Activated naive CD4-positive, alpha-beta T cell treated with anti-CD3 and anti-CD28 coated beads for 36 hours (primary cell): Measurements from ENCODE around the gene CLDN12. TPM values are rescaled to one million over a fixed set of nuclear protein-coding genes. Genes with fewer than 3 reads are reported as not detected.

Source experiments
- CTCF ChIA-PET: fragments of 350-600 bp; sonication (Branson Sonifier 250); formaldehyde crosslinking; loops from one replicate; lab custom pipeline; 2021; ENCODE audit warnings: antibody characterized with exemption; lab: Charles Lee
- DNase-seq: peaks from one replicate; pipeline ENCODE4 v3.0.0-alpha.2; 2020
- H3K27ac Mint-ChIP-seq: one replicate; pipeline ENCODE4 v1.8.0; 2021; ENCODE audit warnings: mild to moderate bottlenecking, mixed read lengths
- H3K27me3 Mint-ChIP-seq: one replicate; pipeline ENCODE4 v1.8.0; 2021; ENCODE audit warnings: low read depth, mixed read lengths
- H3K36me3 Mint-ChIP-seq: one replicate; pipeline ENCODE4 v1.8.0; 2021; ENCODE audit warnings: low read depth, mixed read lengths
- H3K4me1 Mint-ChIP-seq: one replicate; pipeline ENCODE4 v1.8.0; 2021; ENCODE audit warnings: low read depth, mixed read lengths
- H3K4me3 Mint-ChIP-seq: one replicate; pipeline ENCODE4 v1.8.0; 2021; ENCODE audit warnings: mild to moderate bottlenecking, moderate library complexity, mixed read lengths
- H3K9me3 Mint-ChIP-seq: one replicate; pipeline ENCODE4 v1.8.0; 2021; ENCODE audit warnings: mixed read lengths
- intact Hi-C: fragments of 100-400 bp; cut with micrococcal nuclease; formaldehyde crosslinking; loops from one replicate; pipeline ENCODE4 v1.15.1; 2023
- total RNA-seq, 2 experiments: library from RNA; stranded (reverse); gene quantifications; one replicate each; pipeline ENCODE4 v1.2.3, GENCODE V29; 2021

CLDN12 gene
- 10 to 100 TPM; 14.8 to 15.3 TPM for total RNA-seq

DNA sequence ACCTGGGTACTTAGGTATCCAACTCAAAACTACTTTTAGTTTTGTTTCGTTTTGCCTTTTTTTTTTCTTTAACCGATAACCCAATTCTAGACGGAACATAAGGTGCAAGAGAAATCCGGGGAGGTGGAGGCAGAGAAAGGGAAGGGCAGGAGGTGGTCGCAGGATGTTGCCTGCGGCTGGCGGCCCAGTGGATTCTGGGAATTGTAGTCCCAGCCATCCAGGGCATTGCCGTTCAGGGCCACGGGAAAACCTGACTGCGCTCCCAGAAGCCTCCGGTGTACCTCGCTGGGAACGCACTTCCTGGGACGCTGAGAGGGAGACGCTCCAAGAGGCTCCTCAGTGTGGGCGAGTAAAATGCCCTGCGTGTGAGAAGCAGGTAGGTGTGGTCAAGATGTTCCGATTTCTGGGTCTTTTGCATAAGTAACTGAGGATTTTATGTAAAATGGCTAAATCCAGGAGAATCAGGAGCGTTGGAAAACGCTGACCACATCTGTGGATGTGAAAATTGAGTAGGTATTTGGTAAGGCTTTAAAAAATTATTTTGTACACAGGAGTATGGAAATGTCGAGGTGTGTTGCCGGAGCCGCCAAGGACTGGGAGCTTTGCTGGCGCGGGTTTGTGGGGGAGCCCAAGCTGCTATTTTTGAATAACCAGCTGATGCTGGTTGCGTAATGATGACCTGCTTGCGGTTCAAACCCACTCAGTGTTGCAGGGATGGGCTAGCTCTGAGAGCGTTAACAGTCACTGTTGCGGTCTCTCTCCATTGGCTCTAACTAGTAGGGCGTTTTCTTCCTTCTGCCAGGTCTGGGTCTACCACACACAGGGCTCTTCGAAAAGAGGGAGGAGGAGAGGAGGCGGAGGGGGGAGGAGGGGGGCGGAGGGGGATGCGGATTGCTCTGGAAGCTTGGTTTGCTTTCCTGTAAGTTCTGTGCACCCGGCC is at the start of gene CLDN12:
Gene CLDN12, plus strand, starts transcription at position 288 of the 940 bp plus-strand sequence. CDS start 9,216 bp downstream, outside the sequence.
- peaks cover 4% of the 10 kb centered on the region for H3K4me1 Mint-ChIP-seq
- no peaks in the 10 kb centered on the region for H3K27me3 Mint-ChIP-seq
- peaks cover 13% of the 10 kb centered on the region for H3K9me3 Mint-ChIP-seq
- peak within 1 kb of the TSS; percentile 97 for H3K27ac Mint-ChIP-seq
- CTCF ChIA-PET, result interaction anchor here (0.6 to 1.1 kb wide), 3 partner anchors 22 to 259 kb away, joined by 4 to 5 read pairs (median 4); partner anchors contain the start of gene GTPBP10
- H3K4me3 Mint-ChIP-seq, result peak within 1 kb of the TSS; percentile 95
- DNase-seq, result peak; percentile 95
- H3K36me3 Mint-ChIP-seq, result peaks cover 3% of the 10 kb centered on the region
- intact Hi-C loops, result loop anchor here (1.0 to 5.0 kb wide), 10 partner anchors 22 to 1479 kb away; partner anchors contain the start of genes CFAP69, FZD1, GTPBP10 and MTERF1

DNA sequence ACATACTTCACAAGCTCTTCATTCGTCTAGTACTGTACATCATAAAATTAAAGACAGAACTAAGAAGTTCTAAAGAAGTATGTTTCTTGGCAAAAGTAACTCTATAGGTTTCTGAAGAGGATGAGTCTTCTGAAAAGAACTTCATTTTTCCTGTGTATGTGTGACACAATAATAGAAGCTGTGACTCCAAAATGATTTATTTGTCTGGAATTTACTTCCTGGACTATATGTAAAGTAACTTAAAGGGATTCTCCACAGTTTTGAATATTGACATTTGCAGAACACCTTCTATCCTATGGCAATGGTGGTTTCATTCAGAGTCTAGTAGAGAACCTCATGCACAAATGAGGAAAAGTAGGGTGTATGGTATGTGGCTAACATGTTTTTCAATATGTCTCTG is 19.8 kb upstream of the CLDN12 start:
- no peak overlapping the region for H3K4me3 Mint-ChIP-seq
- peaks cover 56% of the 10 kb centered on the region for H3K36me3 Mint-ChIP-seq
- CTCF ChIA-PET, result no interaction called here
- H3K4me1 Mint-ChIP-seq, result no peaks in the 10 kb centered on the region
- intact Hi-C loops, result no loop called here
- DNase-seq, result no peak
- H3K27ac Mint-ChIP-seq, result no peak overlapping the region
- no peaks in the 10 kb centered on the region for H3K9me3 Mint-ChIP-seq
- H3K27me3 Mint-ChIP-seq, result no peaks in the 10 kb centered on the region

DNA sequence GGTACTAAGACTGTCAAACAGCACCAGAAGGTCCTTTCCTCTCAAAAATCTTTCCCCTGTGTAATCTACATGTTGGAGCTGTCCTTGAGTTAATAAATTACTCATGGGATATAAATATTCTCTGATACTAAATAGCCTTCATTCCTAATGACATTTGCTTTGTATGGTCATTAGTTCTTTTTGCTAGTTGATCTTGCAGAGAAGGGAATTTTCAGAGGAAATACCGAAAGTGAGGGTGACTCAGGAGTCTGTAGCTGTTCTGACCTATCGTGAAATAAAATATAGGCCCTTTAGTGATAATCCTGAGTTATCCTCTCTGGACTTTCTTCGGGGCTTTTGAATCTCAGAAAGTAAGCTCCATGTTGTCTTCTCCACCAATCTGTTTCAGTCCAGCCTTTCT is 19.4 kb upstream of the CLDN12 start:
- CTCF ChIA-PET, result no interaction called here
- peaks cover 55% of the 10 kb centered on the region for H3K36me3 Mint-ChIP-seq
- intact Hi-C loops, result no loop called here
- H3K9me3 Mint-ChIP-seq, result no peaks in the 10 kb centered on the region
- DNase-seq, result no peak
- no peaks in the 10 kb centered on the region for H3K27me3 Mint-ChIP-seq
- H3K4me1 Mint-ChIP-seq, result no peaks in the 10 kb centered on the region
- H3K4me3 Mint-ChIP-seq, result no peak overlapping the region
- no peak overlapping the region for H3K27ac Mint-ChIP-seq

DNA sequence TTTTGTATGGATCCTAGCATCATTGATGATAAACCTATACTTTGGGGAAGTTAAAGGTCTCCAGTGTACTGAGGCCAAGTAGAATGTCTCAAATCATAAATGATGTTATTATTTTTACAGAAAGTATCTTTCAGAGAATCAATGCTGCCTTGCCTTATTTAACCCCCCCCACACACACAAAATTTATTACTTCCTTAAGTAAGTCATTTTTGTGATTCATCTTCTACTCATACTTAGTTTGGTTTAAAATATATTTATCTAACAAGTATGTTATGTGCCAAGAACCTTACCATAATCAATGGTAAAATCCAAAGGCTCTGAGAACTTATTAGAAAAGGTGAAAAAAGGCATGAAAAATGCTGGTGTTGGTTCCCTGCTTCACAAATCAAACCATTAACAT is 18.8 kb upstream of the CLDN12 start:
- intact Hi-C loops, result no loop called here
- no peak for DNase-seq
- no peak overlapping the region for H3K4me3 Mint-ChIP-seq
- no peak overlapping the region for H3K27ac Mint-ChIP-seq
- no peaks in the 10 kb centered on the region for H3K27me3 Mint-ChIP-seq
- CTCF ChIA-PET, result no interaction called here
- peaks cover 53% of the 10 kb centered on the region for H3K36me3 Mint-ChIP-seq
- H3K4me1 Mint-ChIP-seq, result no peaks in the 10 kb centered on the region
- H3K9me3 Mint-ChIP-seq, result no peaks in the 10 kb centered on the region

DNA sequence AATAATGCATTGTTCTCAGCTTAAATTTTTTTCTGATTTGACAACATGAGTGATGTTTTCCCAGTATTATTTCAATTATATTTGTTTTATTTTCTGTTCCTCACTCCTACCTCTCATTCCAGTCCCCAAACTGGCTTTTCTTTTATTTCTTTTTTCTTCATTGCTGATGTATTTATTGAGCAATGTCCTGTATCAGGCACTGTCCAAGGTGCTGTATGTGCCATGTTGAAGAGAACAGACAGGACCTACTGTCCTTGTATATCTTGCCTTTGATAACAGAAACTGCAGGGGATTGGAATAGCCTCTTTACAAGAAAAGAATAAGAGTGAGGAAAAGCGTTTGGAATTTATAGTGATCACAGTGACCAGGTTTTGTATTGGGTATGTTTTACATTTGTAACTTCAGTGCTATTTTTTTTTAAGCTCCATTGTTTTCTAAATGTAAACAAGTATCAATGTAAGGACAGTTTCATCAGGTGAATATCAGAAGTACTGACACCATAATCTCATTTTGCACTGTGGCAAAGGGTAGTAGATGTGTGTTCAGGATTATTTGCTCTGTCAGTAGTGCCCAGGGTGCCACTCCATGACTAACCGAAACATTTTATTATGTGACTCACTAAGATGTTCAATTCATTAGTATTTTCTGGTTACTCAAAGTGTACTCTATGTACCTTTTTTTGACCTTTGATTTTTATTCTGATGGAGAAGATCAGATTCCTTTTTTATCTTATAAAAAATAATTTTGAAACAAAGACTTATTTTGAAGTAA is 15.6 kb upstream of the CLDN12 start:
- DNase-seq, result no peak
- H3K4me1 Mint-ChIP-seq, result no peaks in the 10 kb centered on the region
- no peak overlapping the region for H3K4me3 Mint-ChIP-seq
- H3K27me3 Mint-ChIP-seq, result no peaks in the 10 kb centered on the region
- CTCF ChIA-PET, result interaction anchor here (1.2 kb wide), 2 partner anchors 33 to 68 kb away, joined by 3 read pairs; no protein-coding TSS in a partner anchor
- peaks cover 37% of the 10 kb centered on the region for H3K36me3 Mint-ChIP-seq
- H3K27ac Mint-ChIP-seq, result no peak overlapping the region
- intact Hi-C loops, result no loop called here
- peaks cover 7% of the 10 kb centered on the region for H3K9me3 Mint-ChIP-seq

DNA sequence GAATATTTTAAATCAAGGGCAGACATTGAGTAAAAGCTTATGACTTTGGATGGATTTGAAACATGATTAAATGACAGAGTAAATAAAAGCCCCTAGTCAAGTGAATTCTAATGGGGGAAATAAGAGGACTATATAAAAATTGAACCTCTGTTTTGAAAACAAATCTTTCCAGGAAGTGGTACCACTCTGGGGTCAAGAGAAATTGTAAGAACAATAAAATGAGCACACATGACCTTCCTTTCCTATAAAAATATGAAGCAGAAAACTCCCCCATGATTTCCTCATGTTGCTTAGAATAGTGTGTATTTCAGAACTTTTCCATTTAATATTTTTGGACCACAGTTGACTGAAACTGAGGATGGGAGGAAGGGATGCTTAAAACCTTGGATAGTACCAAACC is 12.3 kb upstream of the CLDN12 start:
- CTCF ChIA-PET, result no interaction called here
- H3K27ac Mint-ChIP-seq, result no peak overlapping the region
- no peaks in the 10 kb centered on the region for H3K27me3 Mint-ChIP-seq
- DNase-seq, result no peak
- H3K36me3 Mint-ChIP-seq, result peaks cover 22% of the 10 kb centered on the region
- no peak overlapping the region for H3K4me3 Mint-ChIP-seq
- peaks cover 23% of the 10 kb centered on the region for H3K9me3 Mint-ChIP-seq
- intact Hi-C loops, result no loop called here
- no peaks in the 10 kb centered on the region for H3K4me1 Mint-ChIP-seq

DNA sequence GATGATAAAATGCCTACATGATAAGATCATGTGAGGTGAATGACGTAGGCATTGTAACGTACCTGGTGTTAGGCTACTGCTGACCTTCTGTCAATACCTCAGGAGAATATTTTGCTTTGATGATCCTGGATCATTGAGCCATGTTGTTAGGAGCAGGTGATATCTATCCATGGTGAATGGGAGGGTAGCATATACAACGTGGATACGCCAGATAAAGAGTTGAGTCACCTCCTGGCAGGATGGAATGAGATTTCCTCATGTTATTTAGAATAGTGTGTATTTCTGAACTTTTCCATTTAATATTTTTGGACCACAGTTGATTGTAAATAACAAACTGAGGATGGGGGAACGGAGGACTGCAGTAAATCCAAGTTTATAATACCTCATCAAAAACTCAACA is 11.8 kb upstream of the CLDN12 start:
- no peak for DNase-seq
- Mint-ChIP-seq H3K4me3 (no peak overlapping the region), H3K36me3 (peaks cover 17% of the 10 kb centered on the region), H3K27ac (no peak overlapping the region), H3K9me3 (peaks cover 29% of the 10 kb centered on the region), H3K4me1 (no peaks in the 10 kb centered on the region), H3K27me3 (no peaks in the 10 kb centered on the region)
- intact Hi-C loops, result no loop called here
- CTCF ChIA-PET, result no interaction called here

DNA sequence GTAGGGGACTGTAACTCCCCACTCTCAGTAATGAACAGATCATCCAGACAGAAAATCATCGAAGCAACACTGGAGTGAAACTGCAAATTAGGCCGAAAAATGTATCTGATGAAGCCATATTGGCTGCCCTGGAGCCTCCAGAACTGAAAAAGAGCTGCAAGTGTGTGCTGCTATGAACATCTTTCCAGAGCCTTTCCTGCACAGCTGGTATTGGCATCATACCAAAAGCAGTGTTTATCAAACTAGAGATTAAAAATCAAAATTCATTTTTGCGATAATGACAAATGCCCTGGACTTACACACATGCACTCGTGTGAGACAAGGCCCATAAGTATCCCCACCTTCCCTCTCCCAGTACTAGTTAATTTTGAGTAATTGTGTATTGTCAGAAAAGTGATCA is 6.8 kb upstream of the CLDN12 start:
- no peaks in the 10 kb centered on the region for H3K27me3 Mint-ChIP-seq
- no peak overlapping the region for H3K27ac Mint-ChIP-seq
- no peak overlapping the region for H3K4me3 Mint-ChIP-seq
- peaks cover 54% of the 10 kb centered on the region for H3K9me3 Mint-ChIP-seq
- CTCF ChIA-PET, result no interaction called here
- no peak for DNase-seq
- intact Hi-C loops, result no loop called here
- no peaks in the 10 kb centered on the region for H3K4me1 Mint-ChIP-seq
- H3K36me3 Mint-ChIP-seq, result peaks cover 4% of the 10 kb centered on the region

DNA sequence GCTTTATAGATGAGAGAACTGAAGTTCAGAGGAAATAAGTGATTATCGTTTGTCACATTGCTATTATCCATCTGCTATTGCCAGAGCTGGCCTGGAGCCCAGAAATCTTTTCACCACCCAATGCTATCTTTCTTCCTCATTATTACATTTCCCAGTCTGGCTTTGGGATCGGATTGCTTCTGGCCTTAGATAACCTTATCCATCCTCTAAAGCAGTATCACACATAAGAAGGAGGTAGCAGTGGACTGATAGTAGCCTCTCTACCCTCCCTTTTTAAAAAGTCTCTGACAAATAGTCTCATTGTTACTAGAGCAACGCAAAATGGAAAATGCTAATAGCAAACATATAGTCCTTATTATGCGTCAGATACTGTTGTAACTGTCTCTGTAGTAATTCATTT is 1.3 kb upstream of the CLDN12 start:
- CTCF ChIA-PET, result no interaction called here
- Mint-ChIP-seq H3K9me3 (peaks cover 24% of the 10 kb centered on the region), H3K4me1 (peaks cover 4% of the 10 kb centered on the region), H3K27me3 (no peaks in the 10 kb centered on the region), H3K36me3 (peaks cover under 1% of the 10 kb centered on the region), H3K27ac (no peak overlapping the region), H3K4me3 (no peak overlapping the region)
- DNase-seq, result no peak
- intact Hi-C loops, result loop anchor here (2.0 to 5.0 kb wide), 2 partner anchors 193 to 1480 kb away; partner anchors contain the start of gene MTERF1

DNA sequence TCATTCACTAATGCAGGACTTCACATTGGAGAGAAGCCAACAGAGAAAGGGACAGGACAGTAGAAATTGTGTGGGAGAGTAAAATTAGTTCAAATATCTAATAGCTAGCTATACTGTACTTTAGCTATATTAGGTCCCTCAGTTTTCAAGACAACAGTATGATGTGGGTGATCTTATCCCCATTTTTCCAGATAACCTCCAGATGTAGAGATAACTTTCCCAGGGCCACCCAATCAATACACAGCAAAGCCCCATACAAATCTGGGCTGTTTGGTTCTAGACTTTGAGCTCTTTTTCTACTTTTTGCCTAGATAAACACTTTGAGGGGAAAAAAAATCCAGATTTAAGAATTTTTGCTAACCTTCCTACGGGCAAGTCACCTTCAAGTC is 482 bp upstream of the CLDN12 start:
- CTCF ChIA-PET, result interaction anchor here (0.6 kb wide), 2 partner anchors 21 to 259 kb away, joined by 4 to 5 read pairs; no protein-coding TSS in a partner anchor
- intact Hi-C loops, result loop anchor here (1.0 to 5.0 kb wide), 9 partner anchors 23 to 1480 kb away; partner anchors contain the start of genes CFAP69, FZD1, GTPBP10 and MTERF1
- H3K4me3 Mint-ChIP-seq, result peak overlapping the region; percentile 95
- peaks cover 3% of the 10 kb centered on the region for H3K36me3 Mint-ChIP-seq
- H3K9me3 Mint-ChIP-seq, result peaks cover 18% of the 10 kb centered on the region
- peaks cover 4% of the 10 kb centered on the region for H3K4me1 Mint-ChIP-seq
- peak overlapping the region; percentile 97 for H3K27ac Mint-ChIP-seq
- H3K27me3 Mint-ChIP-seq, result no peaks in the 10 kb centered on the region
- no peak for DNase-seq

DNA sequence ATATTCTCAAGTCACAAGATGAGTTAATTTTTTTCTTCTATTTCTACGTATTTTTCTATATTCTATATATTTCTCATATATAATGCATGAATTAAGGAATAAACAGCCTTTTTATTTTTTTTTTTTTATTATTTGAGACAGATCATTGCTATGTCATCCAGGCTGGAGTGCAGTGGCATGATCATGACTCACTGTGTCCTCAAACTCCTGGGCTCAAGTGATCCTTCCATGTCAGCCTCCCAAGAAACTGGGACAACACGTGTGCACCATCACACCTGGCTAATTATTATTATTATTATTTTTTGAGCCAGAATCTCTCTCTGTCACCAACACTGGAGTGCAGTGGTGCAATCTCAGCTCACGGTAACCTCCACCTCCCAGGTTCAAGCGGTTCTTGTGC is 1.5 kb downstream of the CLDN12 start:
- peaks cover 6% of the 10 kb centered on the region for H3K9me3 Mint-ChIP-seq
- CTCF ChIA-PET, result interaction anchor here (0.7 kb wide), 1 partner anchor 23 kb away, joined by 3 read pairs; no protein-coding TSS in a partner anchor
- H3K27ac Mint-ChIP-seq, result peak overlapping the region; percentile 78
- no peaks in the 10 kb centered on the region for H3K27me3 Mint-ChIP-seq
- no peak for DNase-seq
- peaks cover 4% of the 10 kb centered on the region for H3K4me1 Mint-ChIP-seq
- H3K4me3 Mint-ChIP-seq, result peak overlapping the region; percentile 95
- intact Hi-C loops, result loop anchor here (1.0 to 5.0 kb wide), 2 partner anchors 209 to 1478 kb away; partner anchors contain the start of gene MTERF1
- peaks cover 5% of the 10 kb centered on the region for H3K36me3 Mint-ChIP-seq

DNA sequence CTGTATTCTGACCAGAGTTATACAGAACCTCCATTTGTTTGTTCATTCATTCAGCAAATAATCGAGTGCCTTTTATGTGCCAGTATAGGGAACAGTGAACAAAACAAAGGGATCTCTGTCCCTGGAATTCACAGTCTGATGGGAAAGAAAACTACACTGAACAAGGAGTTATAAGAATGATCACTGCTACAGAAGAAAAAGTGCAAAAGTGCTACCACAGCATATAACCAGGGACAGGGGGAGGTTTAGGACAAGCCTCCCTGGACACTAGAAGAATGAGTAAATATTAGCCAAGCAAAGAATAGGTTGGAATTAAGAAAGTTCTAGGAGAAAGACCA is 4.2 kb downstream of the CLDN12 start:
- DNase-seq, result no peak
- Mint-ChIP-seq H3K4me1 (peaks cover 4% of the 10 kb centered on the region), H3K36me3 (peaks cover 7% of the 10 kb centered on the region), H3K27ac (no peak overlapping the region), H3K9me3 (no peaks in the 10 kb centered on the region), H3K4me3 (no peak overlapping the region), H3K27me3 (no peaks in the 10 kb centered on the region)
- intact Hi-C loops, result no loop called here
- CTCF ChIA-PET, result no interaction called here
